Subcutaneous adipose tissue (tissue), 4 donors: ENCODE results near the gene DUOX1. TPM values are rescaled to one million over a fixed set of nuclear protein-coding genes. Genes with fewer than 3 reads are reported as not detected.

Experiments
- total RNA-seq, 4 donors: library from RNA; depleted of rRNA; stranded (reverse); fragments of >200 nt; gene quantifications; one replicate each; pipeline ENCODE4 v1.1.0, GENCODE V29; 2016
- TF ChIP-seq, protein P1 (sequence below): fragments of 450-650 bp; IDR thresholded peaks from one replicate; pipeline ENCODE4 v1.5.1; 2016; ENCODE audit warnings: low read depth, mild to moderate bottlenecking, control low read depth, antibody characterized with exemption, moderate library complexity

DUOX1 gene
- total RNA-seq, 4 donors from 2014 or later, result 0.44 to 0.85 (median 0.57) TPM; not detected in 1

DNA sequence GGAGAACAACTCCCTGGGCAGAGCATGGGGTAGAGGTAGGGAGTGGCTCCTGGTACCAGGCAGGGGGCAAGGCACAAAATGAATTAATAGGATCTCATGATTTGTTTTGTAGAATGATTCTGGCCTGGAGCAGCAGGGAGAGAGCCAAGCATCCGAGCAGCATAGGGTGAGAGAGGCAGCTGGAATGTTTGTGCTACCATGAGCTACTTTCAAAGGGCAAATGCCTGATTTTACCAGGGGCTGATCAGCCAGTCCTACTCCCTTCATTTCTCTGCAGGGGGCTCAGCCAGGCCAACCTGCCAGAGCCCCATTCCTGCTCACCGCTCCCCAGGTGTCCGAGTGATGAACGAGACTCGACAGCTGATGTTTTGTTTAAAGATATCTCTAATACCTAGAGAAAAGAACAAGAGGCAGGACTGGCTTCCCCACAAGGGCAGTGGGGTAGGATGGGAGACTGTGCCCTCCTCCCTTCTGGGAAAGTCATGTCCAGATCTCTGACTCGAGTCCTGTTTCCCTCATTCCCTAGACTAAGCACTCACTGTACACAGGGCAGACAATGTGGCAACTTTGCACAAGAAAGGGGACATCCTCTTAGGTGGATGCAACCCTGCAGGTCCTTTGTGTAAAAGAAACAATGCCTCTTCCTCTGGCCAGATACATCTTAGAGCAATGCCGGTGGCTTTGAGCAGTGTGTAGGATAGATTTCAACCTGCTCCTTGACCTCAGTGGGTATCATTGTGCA is 28.7 kb upstream of the DUOX1 start:
- TF ChIP-seq, protein P1, sequence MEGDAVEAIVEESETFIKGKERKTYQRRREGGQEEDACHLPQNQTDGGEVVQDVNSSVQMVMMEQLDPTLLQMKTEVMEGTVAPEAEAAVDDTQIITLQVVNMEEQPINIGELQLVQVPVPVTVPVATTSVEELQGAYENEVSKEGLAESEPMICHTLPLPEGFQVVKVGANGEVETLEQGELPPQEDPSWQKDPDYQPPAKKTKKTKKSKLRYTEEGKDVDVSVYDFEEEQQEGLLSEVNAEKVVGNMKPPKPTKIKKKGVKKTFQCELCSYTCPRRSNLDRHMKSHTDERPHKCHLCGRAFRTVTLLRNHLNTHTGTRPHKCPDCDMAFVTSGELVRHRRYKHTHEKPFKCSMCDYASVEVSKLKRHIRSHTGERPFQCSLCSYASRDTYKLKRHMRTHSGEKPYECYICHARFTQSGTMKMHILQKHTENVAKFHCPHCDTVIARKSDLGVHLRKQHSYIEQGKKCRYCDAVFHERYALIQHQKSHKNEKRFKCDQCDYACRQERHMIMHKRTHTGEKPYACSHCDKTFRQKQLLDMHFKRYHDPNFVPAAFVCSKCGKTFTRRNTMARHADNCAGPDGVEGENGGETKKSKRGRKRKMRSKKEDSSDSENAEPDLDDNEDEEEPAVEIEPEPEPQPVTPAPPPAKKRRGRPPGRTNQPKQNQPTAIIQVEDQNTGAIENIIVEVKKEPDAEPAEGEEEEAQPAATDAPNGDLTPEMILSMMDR, result no peak

- TF ChIP-seq, protein P1, result no peak
Observed at GRCh38 chr15:45101749-45102148, 28.0 kb upstream of the DUOX1 start.

DNA sequence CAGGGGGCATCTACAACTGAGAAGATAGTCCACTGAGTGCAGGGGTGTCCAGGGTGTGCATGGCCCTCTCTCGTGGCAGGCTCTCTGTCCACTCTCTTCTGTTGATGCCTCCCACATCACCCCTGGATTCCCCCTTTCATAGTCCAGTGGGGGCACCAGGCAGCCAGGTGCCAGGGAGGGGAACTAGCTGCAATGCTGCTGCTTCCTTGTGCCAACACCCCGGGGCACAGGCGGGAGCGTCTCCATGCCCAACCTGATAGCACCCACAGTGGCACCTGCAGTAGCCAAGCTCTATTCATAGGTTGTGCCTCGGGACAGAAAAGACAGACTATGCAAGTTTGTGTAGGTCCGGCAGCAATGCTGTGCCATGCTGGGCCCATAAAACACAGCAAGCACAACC is 27.6 kb upstream of the DUOX1 start:
- TF ChIP-seq, protein P1, result no peak

GRCh38 chr15:45105586-45105985 is 24.2 kb upstream of the DUOX1 start:
- TF ChIP-seq, protein P1, result no peak

GRCh38 chr15:45106002-45106790 is 23.6 kb upstream of the DUOX1 start:
- TF ChIP-seq, protein P1, result no peak

DNA sequence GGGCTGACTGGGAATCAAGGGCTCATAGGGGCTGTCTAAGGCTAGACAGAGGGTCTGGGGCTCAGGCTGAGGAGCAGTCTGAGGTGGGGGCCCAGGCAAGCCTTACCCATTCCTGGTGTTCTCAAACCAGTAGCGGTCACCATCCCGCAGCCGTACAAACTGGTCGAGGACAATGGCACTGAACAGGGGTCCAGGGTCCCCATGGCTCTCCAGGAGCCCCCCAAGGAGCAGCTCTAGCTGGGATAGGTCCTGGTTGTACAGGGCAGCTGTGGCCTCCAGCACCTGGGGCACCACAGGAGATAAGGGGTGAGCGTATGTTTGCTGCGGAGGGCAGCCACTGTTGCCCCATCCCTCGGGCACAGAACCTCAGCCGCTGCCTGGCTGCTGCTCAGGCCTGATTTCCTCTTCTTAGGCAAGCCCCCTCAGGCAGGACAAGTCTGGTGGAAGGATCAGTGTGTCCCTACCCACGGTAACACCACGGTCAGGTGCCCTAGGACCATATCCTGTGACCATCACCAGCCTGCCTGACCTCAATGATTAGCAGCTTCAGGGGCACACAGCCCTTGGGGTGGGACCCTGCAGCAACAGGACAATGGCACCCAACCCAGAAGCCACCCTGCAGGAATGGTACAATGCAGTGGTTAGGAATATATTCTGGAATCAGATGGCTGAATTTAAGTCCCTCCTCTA is 21.7 kb upstream of the DUOX1 start:
- TF ChIP-seq, protein P1, result no peak

- TF ChIP-seq, protein P1, result no peak
Observed at GRCh38 chr15:45110256-45110820, 19.5 kb upstream of the DUOX1 start.
